ENCODE data around the gene RUNX1.

The RUNX1 gene

DNA sequence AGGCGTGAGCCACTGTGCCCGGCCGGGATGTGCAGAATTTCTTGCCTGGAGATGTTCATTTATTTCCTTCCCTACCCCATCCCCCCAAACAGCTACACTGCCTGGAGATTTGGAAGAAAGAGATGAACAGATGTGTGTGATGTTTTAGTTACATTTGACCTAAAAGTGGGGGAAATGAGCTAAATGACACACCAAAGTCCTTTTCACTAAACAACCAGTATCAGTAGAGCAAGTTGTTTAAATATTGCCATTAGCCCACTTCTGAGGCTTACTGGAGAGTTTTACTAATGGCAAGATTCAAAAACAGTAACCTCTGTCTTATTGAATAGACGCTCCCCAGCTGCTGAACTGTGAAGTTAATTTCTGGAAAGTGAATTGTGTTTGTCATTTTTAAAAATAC, 100.1 kb downstream of the RUNX1 start:
- H3K4me3 ChIP-seq (replicated peaks; ENCODE audit: low read depth, low read length) = no peak overlapping the region
- H3K36me3 ChIP-seq (ENCODE audit: control insufficient read depth, insufficient read depth, low read length) = no peaks in the 10 kb centered on the region
- no peaks in the 10 kb centered on the region; the same call in 1 of the 2 replicates for H3K27me3 ChIP-seq (replicated peaks; ENCODE audit: control insufficient read depth, insufficient read depth, low read length)
- no peak for DNase-seq (ENCODE audit: extremely low read depth, insufficient read length)
- TF ChIP-seq, protein P1, sequence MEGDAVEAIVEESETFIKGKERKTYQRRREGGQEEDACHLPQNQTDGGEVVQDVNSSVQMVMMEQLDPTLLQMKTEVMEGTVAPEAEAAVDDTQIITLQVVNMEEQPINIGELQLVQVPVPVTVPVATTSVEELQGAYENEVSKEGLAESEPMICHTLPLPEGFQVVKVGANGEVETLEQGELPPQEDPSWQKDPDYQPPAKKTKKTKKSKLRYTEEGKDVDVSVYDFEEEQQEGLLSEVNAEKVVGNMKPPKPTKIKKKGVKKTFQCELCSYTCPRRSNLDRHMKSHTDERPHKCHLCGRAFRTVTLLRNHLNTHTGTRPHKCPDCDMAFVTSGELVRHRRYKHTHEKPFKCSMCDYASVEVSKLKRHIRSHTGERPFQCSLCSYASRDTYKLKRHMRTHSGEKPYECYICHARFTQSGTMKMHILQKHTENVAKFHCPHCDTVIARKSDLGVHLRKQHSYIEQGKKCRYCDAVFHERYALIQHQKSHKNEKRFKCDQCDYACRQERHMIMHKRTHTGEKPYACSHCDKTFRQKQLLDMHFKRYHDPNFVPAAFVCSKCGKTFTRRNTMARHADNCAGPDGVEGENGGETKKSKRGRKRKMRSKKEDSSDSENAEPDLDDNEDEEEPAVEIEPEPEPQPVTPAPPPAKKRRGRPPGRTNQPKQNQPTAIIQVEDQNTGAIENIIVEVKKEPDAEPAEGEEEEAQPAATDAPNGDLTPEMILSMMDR (IDR thresholded peaks at IDR 0.05; ENCODE audit: insufficient read depth, low read length, poor library complexity, severe bottlenecking) = no peak

DNA sequence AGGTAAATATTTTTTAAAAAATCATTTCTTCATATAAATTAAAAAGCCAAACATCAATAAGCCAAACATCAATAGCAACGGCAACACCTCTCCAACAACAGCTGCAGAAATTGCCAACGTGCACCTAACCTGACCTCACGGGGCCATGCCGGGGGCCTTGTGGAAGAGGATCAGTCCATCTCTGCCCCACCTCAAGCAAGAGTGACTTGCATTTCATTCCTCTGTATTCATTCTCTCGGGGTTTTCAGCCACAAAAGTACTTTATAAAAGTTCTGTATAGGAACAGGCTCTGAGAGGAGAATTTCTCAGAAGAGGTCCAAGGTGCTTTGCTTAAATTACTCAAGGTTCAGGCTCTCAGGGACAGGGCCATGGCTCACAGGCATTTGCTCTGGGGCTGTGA, 100.9 kb downstream of the RUNX1 start:
- TF ChIP-seq, protein P1 (IDR thresholded peaks at IDR 0.05; ENCODE audit: insufficient read depth, low read length, poor library complexity, severe bottlenecking) = no peak
- Histone ChIP-seq H3K4me3 (replicated peaks; ENCODE audit: low read depth, low read length) (no peak overlapping the region), H3K36me3 (ENCODE audit: control insufficient read depth, insufficient read depth, low read length) (no peaks in the 10 kb centered on the region), H3K27me3 (replicated peaks; ENCODE audit: control insufficient read depth, insufficient read depth, low read length) (no peaks in the 10 kb centered on the region; the same call in 1 of the 2 replicates)
- no peak for DNase-seq (ENCODE audit: extremely low read depth, insufficient read length)

DNA sequence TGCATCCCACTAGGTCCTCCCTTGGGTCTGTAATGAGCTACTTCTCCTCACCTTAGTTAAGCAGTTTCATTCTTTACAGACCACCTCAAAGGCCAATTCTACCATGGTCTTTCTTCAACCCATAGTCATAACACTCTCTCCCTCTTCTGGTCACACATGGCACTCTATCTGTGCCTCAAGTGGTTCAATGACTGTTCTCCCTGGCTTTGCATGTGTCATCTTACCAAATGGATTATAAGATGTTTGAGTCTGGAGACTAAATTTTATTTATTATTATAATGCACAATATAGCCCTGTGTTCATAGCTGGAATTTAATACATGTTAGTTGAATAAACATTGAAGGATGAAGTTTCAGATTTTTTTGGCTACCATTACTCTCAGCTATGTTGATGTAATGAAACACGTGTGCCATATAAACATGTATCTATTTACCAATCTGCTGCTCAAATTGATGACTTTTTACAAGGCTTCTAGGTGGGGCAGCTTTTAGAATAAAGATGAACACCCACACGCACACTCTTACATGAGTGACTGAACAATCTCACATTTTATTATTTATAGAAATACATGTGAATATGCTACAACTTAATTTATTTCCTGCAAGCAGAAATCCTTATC, 102.1 kb downstream of the RUNX1 start:
- TF ChIP-seq, protein P1 (IDR thresholded peaks at IDR 0.05; ENCODE audit: insufficient read depth, low read length, poor library complexity, severe bottlenecking) = no peak
- Histone ChIP-seq H3K36me3 (ENCODE audit: control insufficient read depth, insufficient read depth, low read length) (no peaks in the 10 kb centered on the region), H3K4me3 (replicated peaks; ENCODE audit: low read depth, low read length) (no peak overlapping the region), H3K27me3 (replicated peaks; ENCODE audit: control insufficient read depth, insufficient read depth, low read length) (no peaks in the 10 kb centered on the region; the same call in 1 of the 2 replicates)
- DNase-seq (ENCODE audit: extremely low read depth, insufficient read length) = no peak

DNA sequence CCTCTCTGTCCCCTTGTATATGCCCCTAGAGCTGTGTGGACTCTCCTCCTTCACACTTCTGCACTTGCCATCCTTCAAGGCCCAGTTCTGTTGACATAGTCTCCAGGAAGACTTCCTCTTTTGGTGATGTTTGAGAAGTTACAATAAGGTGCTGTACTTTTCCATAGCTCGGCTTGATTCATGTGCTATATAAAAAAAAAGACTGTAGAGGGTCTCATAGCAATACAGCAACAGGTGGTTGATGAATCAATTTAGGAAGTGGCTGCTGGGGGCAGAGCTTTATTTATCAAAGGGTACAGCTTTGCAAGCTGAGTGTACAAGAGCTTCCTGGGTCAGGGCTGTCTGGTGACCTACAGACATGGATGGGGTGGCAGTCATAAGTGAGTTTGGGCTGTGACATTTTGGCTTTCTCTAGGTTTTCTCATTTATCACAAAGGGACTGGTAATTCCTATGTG, 102.7 kb downstream of the RUNX1 start:
- H3K27me3 ChIP-seq (replicated peaks; ENCODE audit: control insufficient read depth, insufficient read depth, low read length) = no peaks in the 10 kb centered on the region; the same call in 1 of the 2 replicates
- no peak for DNase-seq (ENCODE audit: extremely low read depth, insufficient read length)
- no peak overlapping the region for H3K4me3 ChIP-seq (replicated peaks; ENCODE audit: low read depth, low read length)
- no peaks in the 10 kb centered on the region for H3K36me3 ChIP-seq (ENCODE audit: control insufficient read depth, insufficient read depth, low read length)
- TF ChIP-seq, protein P1 (IDR thresholded peaks at IDR 0.05; ENCODE audit: insufficient read depth, low read length, poor library complexity, severe bottlenecking) = no peak

DNA sequence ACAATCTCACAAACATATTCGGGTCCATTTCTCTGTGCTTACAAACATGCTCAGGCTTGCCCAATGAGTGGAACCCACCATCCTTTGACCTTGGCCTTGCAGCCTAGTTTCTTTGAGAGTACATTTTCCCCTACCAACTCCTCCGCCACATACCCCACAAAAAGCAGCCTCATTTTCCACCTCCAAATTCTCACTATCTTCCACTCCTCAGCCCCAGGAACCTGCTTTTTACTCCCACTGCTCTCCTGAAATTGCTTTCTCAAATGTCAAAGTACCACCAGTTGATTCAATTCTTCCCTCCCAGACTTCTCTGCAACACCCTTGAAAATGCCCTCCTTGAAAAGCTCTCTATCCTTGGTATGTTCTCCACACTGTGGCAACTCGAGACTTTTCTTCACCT, 103.8 kb downstream of the RUNX1 start:
- no peak for DNase-seq (ENCODE audit: extremely low read depth, insufficient read length)
- H3K27me3 ChIP-seq (replicated peaks; ENCODE audit: control insufficient read depth, insufficient read depth, low read length) = no peaks in the 10 kb centered on the region; the same call in 1 of the 2 replicates
- H3K4me3 ChIP-seq (replicated peaks; ENCODE audit: low read depth, low read length) = no peak overlapping the region
- no peaks in the 10 kb centered on the region for H3K36me3 ChIP-seq (ENCODE audit: control insufficient read depth, insufficient read depth, low read length)
- TF ChIP-seq, protein P1 (IDR thresholded peaks at IDR 0.05; ENCODE audit: insufficient read depth, low read length, poor library complexity, severe bottlenecking) = no peak
